Astrocyte (in vitro differentiated cells and primary cell): Measurements from ENCODE around the gene MTNR1A.

Experiments used
- CTCF ChIP-seq: IDR thresholded peaks from 2 replicates; pipeline ENCODE4 v1.5.1; 2011; ENCODE audit warnings: low read depth, mild to moderate bottlenecking, inconsistent platforms, low read length, moderate library complexity; ENCODE audit not compliant: insufficient read depth
- EZH2 ChIP-seq: IDR thresholded peaks from 2 replicates; pipeline ENCODE4 v1.6.1; 2012; ENCODE audit warnings: mild to moderate bottlenecking, low read length, inconsistent platforms; ENCODE audit not compliant: insufficient read depth

- TF ChIP-seq CTCF (no peak), EZH2 (no peak)
These were observed 37.7 kb upstream of the MTNR1A start for GRCh38 chr4:186592966-186593586.
